H9 (cell line): ENCODE data around the gene DCAF17. TPM values are rescaled to one million over a fixed set of nuclear protein-coding genes. Genes with fewer than 3 reads are reported as not detected.
A peak's percentile ranks its signal among the peaks of the same experiment; 100 is the strongest.

Experiments used
- DNase-seq: peaks from one replicate; pipeline ENCODE4 v3.0.0-alpha.2; 2017
- H2AFZ ChIP-seq: one replicate; pipeline ENCODE4 v1.6.1; 2013; ENCODE audit warnings: mild to moderate bottlenecking, low read length, control low read depth, moderate library complexity
- H2AK5ac ChIP-seq: 2 replicates; pipeline ENCODE4 v1.6.1; 2013; ENCODE audit warnings: low read length, control low read depth, mixed read lengths; ENCODE audit not compliant: insufficient read length
- H2BK120ac ChIP-seq: one replicate; pipeline ENCODE4 v1.6.1; 2013; ENCODE audit warnings: low read depth, mild to moderate bottlenecking, low read length, control low read depth, inconsistent platforms; ENCODE audit not compliant: poor library complexity, severe bottlenecking
- H2BK12ac ChIP-seq: 2 replicates; pipeline ENCODE4 v1.6.1; 2013; ENCODE audit warnings: low read length, control low read depth, mixed read lengths, low read depth; ENCODE audit not compliant: insufficient read length
- H2BK15ac ChIP-seq: 2 replicates; pipeline ENCODE4 v1.6.1; 2013; ENCODE audit warnings: low read depth, low read length, control low read depth
- H2BK20ac ChIP-seq: one replicate; pipeline ENCODE4 v1.6.1; 2013; ENCODE audit warnings: low read depth, mild to moderate bottlenecking, low read length, control low read depth, inconsistent platforms; ENCODE audit not compliant: poor library complexity, severe bottlenecking
- H2BK5ac ChIP-seq: 2 replicates; pipeline ENCODE4 v1.6.1; 2013; ENCODE audit warnings: low read length, control low read depth, mixed read lengths; ENCODE audit not compliant: insufficient read length
- H3K14ac ChIP-seq: 2 replicates; pipeline ENCODE4 v1.6.1; 2013; ENCODE audit warnings: low read length, control low read depth; ENCODE audit not compliant: insufficient read depth
- H3K18ac ChIP-seq: 2 replicates; pipeline ENCODE4 v1.6.1; 2013; ENCODE audit warnings: low read depth, mild to moderate bottlenecking, mixed read lengths, low read length, control low read depth; ENCODE audit not compliant: insufficient read length
- H3K23ac ChIP-seq: 2 replicates; pipeline ENCODE4 v1.6.1; 2013; ENCODE audit warnings: low read length, control low read depth, mixed read lengths, low read depth; ENCODE audit not compliant: insufficient read length
- H3K23me2 ChIP-seq: 2 replicates; pipeline ENCODE4 v1.6.1; 2013; ENCODE audit warnings: low read depth, mild to moderate bottlenecking, mixed read lengths, low read length, control low read depth; ENCODE audit not compliant: insufficient read length, poor library complexity, severe bottlenecking
- H3K27ac ChIP-seq: 2 replicates; pipeline ENCODE4 v1.5.1; 2013; ENCODE audit warnings: low read length, control low read depth, mixed read lengths, low read depth; ENCODE audit not compliant: insufficient read length
- H3K27me3 ChIP-seq: 2 replicates; pipeline ENCODE4 v1.6.1; 2013; ENCODE audit warnings: low read length, control low read depth, inconsistent platforms; ENCODE audit not compliant: insufficient read depth
- H3K4ac ChIP-seq: 2 replicates; pipeline ENCODE4 v1.6.1; 2013; ENCODE audit warnings: low read depth, mild to moderate bottlenecking, control low read depth, inconsistent platforms, low read length, moderate library complexity
- H3K4me1 ChIP-seq: 2 replicates; pipeline ENCODE4 v1.6.1; 2013; ENCODE audit warnings: low read length, control low read depth, inconsistent platforms; ENCODE audit not compliant: insufficient read depth
- H3K4me2 ChIP-seq: 2 replicates; pipeline ENCODE4 v1.6.1; 2013; ENCODE audit warnings: low read length, control low read depth, mixed read lengths; ENCODE audit not compliant: insufficient read length, insufficient read depth
- H3K56ac ChIP-seq: 2 replicates; pipeline ENCODE4 v1.6.1; 2013; ENCODE audit warnings: low read depth, mild to moderate bottlenecking, mixed read lengths, low read length, control low read depth; ENCODE audit not compliant: insufficient read length
- H3K79me1 ChIP-seq: 2 replicates; pipeline ENCODE4 v1.6.1; 2013; ENCODE audit warnings: low read depth, mild to moderate bottlenecking, moderate library complexity, low read length, control low read depth, inconsistent platforms; ENCODE audit not compliant: insufficient read depth, poor library complexity, severe bottlenecking
- H3K79me2 ChIP-seq: 2 replicates; pipeline ENCODE4 v1.6.1; 2013; ENCODE audit warnings: low read length, control low read depth, inconsistent platforms; ENCODE audit not compliant: insufficient read depth
- H3K9ac ChIP-seq: 2 replicates; pipeline ENCODE4 v1.6.1; 2013; ENCODE audit warnings: low read length, control low read depth, mixed read lengths; ENCODE audit not compliant: insufficient read length; ENCODE audit errors: extremely low read depth
- H3K9me3 ChIP-seq: one replicate; pipeline ENCODE4 v1.6.1; 2013; ENCODE audit warnings: low read depth, low read length, inconsistent platforms; ENCODE audit not compliant: control insufficient read depth
- H3T11ph ChIP-seq: one replicate; pipeline ENCODE4 v1.6.1; 2013; ENCODE audit warnings: mild to moderate bottlenecking, low read length, control low read depth, inconsistent platforms
- H4K20me1 ChIP-seq: one replicate; pipeline ENCODE4 v1.6.1; 2013; ENCODE audit not compliant: control insufficient read depth, insufficient read length, insufficient read depth
- H4K5ac ChIP-seq: 2 replicates; pipeline ENCODE4 v1.6.1; 2013; ENCODE audit warnings: low read depth, mild to moderate bottlenecking, mixed read lengths, low read length, control low read depth; ENCODE audit not compliant: insufficient read length
- H4K8ac ChIP-seq: replicated peaks from 2 replicates; pipeline ENCODE4 v1.6.1; 2013; ENCODE audit warnings: low read length, control low read depth, mixed read lengths, low read depth; ENCODE audit not compliant: insufficient read length
- H4K91ac ChIP-seq: 2 replicates; pipeline ENCODE4 v1.6.1; 2013; ENCODE audit warnings: low read depth, mild to moderate bottlenecking, moderate library complexity, mixed read lengths, low read length, control low read depth; ENCODE audit not compliant: insufficient read length
- H3K27ac Mint-ChIP-seq, 3 experiments: 2 replicates in 2 of 3; 3 replicates in 1 of 3; pipeline ENCODE4 v1.8.0; 2020 to 2021; ENCODE audit warnings: mixed read lengths in 3 of 3, mild to moderate bottlenecking in 1 of 3, moderate library complexity in 1 of 3
- H3K27me3 Mint-ChIP-seq: 2 replicates; pipeline ENCODE4 v1.8.0; 2021; ENCODE audit warnings: low read depth, mild to moderate bottlenecking, moderate library complexity, mixed read lengths
- H3K36me3 Mint-ChIP-seq, 3 experiments: 2 replicates in 2 of 3; 3 replicates in 1 of 3; pipeline ENCODE4 v1.8.0; 2020 to 2021; ENCODE audit warnings: low read depth in 3 of 3, mixed read lengths in 3 of 3; ENCODE audit not compliant: insufficient read depth in 1 of 3
- H3K4me1 Mint-ChIP-seq, 2 experiments: 2 replicates each; pipeline ENCODE4 v1.8.0; 2020; ENCODE audit warnings: mixed read lengths in 2 of 2
- H3K4me3 Mint-ChIP-seq, 2 experiments: 2 replicates in 1 of 2; 3 replicates in 1 of 2; pipeline ENCODE4 v1.8.0; 2020 to 2021; ENCODE audit warnings: mild to moderate bottlenecking in 2 of 2, mixed read lengths in 2 of 2, moderate library complexity in 1 of 2
- H3K9me3 Mint-ChIP-seq, 2 experiments: 2 replicates in 1 of 2; 3 replicates in 1 of 2; pipeline ENCODE4 v1.8.0; 2020; ENCODE audit warnings: mild to moderate bottlenecking in 2 of 2, mixed read lengths in 2 of 2, moderate library complexity in 1 of 2
- WGBS: extraction: QIAGEN DNeasy Blood & Tissue Kit; methylation state at CpG from one replicate; pipeline ENCODE4 v1.1.7; 2013; ENCODE audit warnings: missing lambda C conversion rate, low lambda C conversion rate, mixed read lengths; ENCODE audit not compliant: insufficient read length; ENCODE audit errors: extremely low coverage; 5-methylcytosine and 5-hydroxymethylcytosine counted together
- total RNA-seq: library from RNA; stranded (reverse); gene quantifications from 2 replicates; pipeline ENCODE4 v1.2.1, GENCODE V29; 2021
- TF ChIP-seq, protein P1 (sequence below): fragments of 200-600 bp; sonication (generic); conservative IDR thresholded peaks from 3 replicates; pipeline ENCODE4 v1.8.0; 2021; ENCODE audit warnings: antibody characterized with exemption, mild to moderate bottlenecking

The DCAF17 gene
- total RNA-seq, 1 experiment from 2014 or later: 28.1 TPM

DNA sequence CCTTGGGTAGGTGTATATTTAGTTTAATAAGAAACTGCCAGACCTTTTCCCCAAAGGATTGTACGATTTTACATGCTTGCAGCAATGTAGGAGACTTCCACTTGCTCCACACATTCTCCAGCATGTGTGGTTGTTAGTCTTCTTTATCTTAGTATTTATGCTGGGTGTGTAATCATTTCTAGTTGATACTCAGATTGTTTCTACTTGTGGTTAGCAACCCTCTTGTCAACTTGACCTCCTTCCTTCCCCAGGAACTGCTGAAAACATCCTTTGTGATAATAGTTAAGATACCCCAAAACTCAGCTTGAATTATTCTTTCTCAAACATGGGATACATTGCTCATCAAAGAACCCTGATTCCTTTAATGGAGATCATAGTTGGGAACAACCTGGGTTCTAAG lies 51.1 kb downstream of the DCAF17 start:
- Histone ChIP-seq H2BK20ac (no peak overlapping the region), H3K4me1 (peaks cover 6% of the 10 kb centered on the region; the same call in 1 of the 2 replicates), H3K18ac (no peak overlapping the region), H3K79me2 (no peaks in the 10 kb centered on the region), H2AFZ (no peak overlapping the region), H4K91ac (no peak overlapping the region), H2AK5ac (no peak overlapping the region), H2BK120ac (no peak overlapping the region), H2BK15ac (no peak overlapping the region), H3K9me3 (no peaks in the 10 kb centered on the region), H3K23me2 (no peaks in the 10 kb centered on the region), H3K27me3 (no peaks in the 10 kb centered on the region), H3K9ac (no peak overlapping the region), H3K4me2 (no peak overlapping the region), H2BK12ac (no peak overlapping the region), H4K5ac (no peak overlapping the region), H3K79me1 (no peaks in the 10 kb centered on the region), H3T11ph (no peak overlapping the region), H3K27ac (no peak overlapping the region), H4K20me1 (no peaks in the 10 kb centered on the region), H3K4ac (no peak overlapping the region), H3K14ac (no peak overlapping the region), H3K23ac (no peak overlapping the region), H4K8ac (no peak overlapping the region), H3K56ac (no peak overlapping the region), H2BK5ac (no peak overlapping the region)
- no peak for DNase-seq
- no CpG with 5 or more reads among the region's 1 CpG for WGBS
- H3K36me3 Mint-ChIP-seq: peaks cover 3 to 20% (median 7%) of the 10 kb centered on the region in 3 experiments; a peak in 4 of 7 replicates
- no peaks in the 10 kb centered on the region for H3K9me3 Mint-ChIP-seq
- peaks cover 14 to 23% of the 10 kb centered on the region in 2 experiments for H3K4me1 Mint-ChIP-seq
- H3K27me3 Mint-ChIP-seq: no peaks in the 10 kb centered on the region
- H3K4me3 Mint-ChIP-seq: no peak overlapping the region
- H3K27ac Mint-ChIP-seq: peak overlapping the region in 1 of 3 experiments; percentile 4; a peak in 1 of 7 replicates
- TF ChIP-seq, protein P1, sequence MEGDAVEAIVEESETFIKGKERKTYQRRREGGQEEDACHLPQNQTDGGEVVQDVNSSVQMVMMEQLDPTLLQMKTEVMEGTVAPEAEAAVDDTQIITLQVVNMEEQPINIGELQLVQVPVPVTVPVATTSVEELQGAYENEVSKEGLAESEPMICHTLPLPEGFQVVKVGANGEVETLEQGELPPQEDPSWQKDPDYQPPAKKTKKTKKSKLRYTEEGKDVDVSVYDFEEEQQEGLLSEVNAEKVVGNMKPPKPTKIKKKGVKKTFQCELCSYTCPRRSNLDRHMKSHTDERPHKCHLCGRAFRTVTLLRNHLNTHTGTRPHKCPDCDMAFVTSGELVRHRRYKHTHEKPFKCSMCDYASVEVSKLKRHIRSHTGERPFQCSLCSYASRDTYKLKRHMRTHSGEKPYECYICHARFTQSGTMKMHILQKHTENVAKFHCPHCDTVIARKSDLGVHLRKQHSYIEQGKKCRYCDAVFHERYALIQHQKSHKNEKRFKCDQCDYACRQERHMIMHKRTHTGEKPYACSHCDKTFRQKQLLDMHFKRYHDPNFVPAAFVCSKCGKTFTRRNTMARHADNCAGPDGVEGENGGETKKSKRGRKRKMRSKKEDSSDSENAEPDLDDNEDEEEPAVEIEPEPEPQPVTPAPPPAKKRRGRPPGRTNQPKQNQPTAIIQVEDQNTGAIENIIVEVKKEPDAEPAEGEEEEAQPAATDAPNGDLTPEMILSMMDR: no peak
